ENCODE data around the gene ARL6IP6.

The ARL6IP6 gene

DNA sequence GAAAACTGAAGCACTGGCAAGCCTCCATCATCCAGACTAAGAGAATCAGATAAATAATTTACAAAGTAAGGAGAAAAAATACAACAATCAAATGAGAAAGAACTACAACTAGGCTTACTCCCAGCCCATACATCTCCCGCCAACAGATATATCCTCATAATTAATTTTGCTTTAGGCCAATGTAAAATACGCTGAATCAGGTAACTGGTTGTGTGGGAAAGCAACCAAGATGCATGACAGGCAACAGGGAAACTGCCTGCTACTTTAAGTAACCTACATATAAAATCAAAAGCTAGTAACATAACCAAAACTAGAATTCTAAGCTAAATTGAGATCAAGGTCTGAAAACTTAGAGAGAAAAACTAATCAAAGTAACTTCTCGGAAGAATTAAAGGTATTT is 22.7 kb upstream of the ARL6IP6 start:
- H3K9me3 ChIP-seq (ENCODE audit: insufficient read depth, low read depth, low read length): no peaks in the 10 kb centered on the region
- no peak overlapping the region for H2AFZ ChIP-seq (ENCODE audit: low read length)
- no peak overlapping the region for H3K4me3 ChIP-seq (ENCODE audit: low read length, poor library complexity, severe bottlenecking)
- no peaks in the 10 kb centered on the region for H3K27me3 ChIP-seq (ENCODE audit: insufficient read depth, low read length, poor library complexity, severe bottlenecking)
- TF ChIP-seq, protein P1, sequence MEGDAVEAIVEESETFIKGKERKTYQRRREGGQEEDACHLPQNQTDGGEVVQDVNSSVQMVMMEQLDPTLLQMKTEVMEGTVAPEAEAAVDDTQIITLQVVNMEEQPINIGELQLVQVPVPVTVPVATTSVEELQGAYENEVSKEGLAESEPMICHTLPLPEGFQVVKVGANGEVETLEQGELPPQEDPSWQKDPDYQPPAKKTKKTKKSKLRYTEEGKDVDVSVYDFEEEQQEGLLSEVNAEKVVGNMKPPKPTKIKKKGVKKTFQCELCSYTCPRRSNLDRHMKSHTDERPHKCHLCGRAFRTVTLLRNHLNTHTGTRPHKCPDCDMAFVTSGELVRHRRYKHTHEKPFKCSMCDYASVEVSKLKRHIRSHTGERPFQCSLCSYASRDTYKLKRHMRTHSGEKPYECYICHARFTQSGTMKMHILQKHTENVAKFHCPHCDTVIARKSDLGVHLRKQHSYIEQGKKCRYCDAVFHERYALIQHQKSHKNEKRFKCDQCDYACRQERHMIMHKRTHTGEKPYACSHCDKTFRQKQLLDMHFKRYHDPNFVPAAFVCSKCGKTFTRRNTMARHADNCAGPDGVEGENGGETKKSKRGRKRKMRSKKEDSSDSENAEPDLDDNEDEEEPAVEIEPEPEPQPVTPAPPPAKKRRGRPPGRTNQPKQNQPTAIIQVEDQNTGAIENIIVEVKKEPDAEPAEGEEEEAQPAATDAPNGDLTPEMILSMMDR (conservative IDR thresholded peaks at IDR 0.05; ENCODE audit: low read length): no peak
- no peak for TF ChIP-seq EZH2phosphoT487 (IDR thresholded peaks at IDR 0.05; ENCODE audit: borderline replicate concordance)
- no peaks in the 10 kb centered on the region for H3K4me1 ChIP-seq (ENCODE audit: insufficient read depth, low read length, poor library complexity, severe bottlenecking)
- peaks cover 39% of the 10 kb centered on the region for H3K36me3 ChIP-seq (ENCODE audit: insufficient read depth, low read length)
- H4K20me1 ChIP-seq (ENCODE audit: insufficient read depth, low read length, poor library complexity, severe bottlenecking): peaks cover 74% of the 10 kb centered on the region
- no peaks in the 10 kb centered on the region for H3F3A ChIP-seq (ENCODE audit: low read depth)
- H3K79me2 ChIP-seq (ENCODE audit: insufficient read depth, low read length): peaks cover 73% of the 10 kb centered on the region
- no peak overlapping the region for H3K9ac ChIP-seq (ENCODE audit: low read depth, low read length, poor library complexity, severe bottlenecking)
- H3K4me2 ChIP-seq (ENCODE audit: low read depth, low read length, poor library complexity, severe bottlenecking): no peak overlapping the region
- no peaks in the 10 kb centered on the region for H3K9me2 ChIP-seq (replicated peaks; ENCODE audit: low read depth, low read length)

DNA sequence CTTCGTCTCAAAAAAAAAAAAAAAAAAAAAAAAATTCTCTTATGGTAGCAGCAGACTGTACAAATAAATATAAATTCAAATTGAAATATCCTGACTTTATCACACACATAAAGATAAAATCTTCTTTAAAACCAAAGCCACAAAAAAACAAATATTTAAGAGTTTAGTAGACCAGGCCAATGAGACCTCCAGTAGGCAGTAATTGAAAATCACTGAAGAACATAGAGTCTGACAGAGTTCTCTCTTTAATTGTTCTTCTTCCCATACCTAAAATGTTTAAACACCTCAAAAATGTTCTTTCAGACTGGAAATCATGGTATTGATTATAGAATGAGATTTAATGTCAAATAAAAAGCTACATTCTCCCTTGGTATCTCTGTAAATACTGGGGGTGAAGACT is 21.9 kb upstream of the ARL6IP6 start:
- Histone ChIP-seq H3K4me3 (ENCODE audit: low read length, poor library complexity, severe bottlenecking) (no peak overlapping the region), H3K79me2 (ENCODE audit: insufficient read depth, low read length) (peaks cover 79% of the 10 kb centered on the region), H3K36me3 (ENCODE audit: insufficient read depth, low read length) (peaks cover 40% of the 10 kb centered on the region)

DNA sequence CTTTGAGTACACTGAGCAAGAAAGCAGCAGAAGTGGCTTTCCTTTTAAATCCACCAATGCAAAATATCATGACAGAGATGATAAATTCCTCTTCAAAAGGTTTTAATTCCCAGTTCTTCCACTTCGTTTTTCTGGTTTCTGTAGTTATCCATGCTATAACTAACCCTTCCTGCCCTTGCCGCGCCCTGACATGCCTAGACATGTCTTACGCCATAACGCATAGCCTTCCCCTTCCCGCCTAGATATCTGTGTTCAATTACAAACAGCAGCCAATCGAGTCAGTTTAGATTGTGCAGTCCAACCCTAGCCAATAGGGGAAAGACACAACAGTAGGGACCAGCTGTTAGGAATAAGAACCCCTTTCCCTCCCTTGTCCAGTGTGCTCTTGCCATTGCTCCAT is 17.2 kb upstream of the ARL6IP6 start:
- H3K4me3 ChIP-seq (ENCODE audit: low read length, poor library complexity, severe bottlenecking): no peak overlapping the region
- peaks cover 99% of the 10 kb centered on the region for H3K79me2 ChIP-seq (ENCODE audit: insufficient read depth, low read length)
- TF ChIP-seq, protein P1 (conservative IDR thresholded peaks at IDR 0.05; ENCODE audit: low read length): no peak
- TF ChIP-seq EZH2phosphoT487 (IDR thresholded peaks at IDR 0.05; ENCODE audit: borderline replicate concordance): no peak
- H3K9me3 ChIP-seq (ENCODE audit: insufficient read depth, low read depth, low read length): no peaks in the 10 kb centered on the region
- peaks cover 23% of the 10 kb centered on the region; the same call in 1 of the 2 replicates for H3K36me3 ChIP-seq (ENCODE audit: insufficient read depth, low read length)
- H2AFZ ChIP-seq (ENCODE audit: low read length): no peak overlapping the region
- H3K9me2 ChIP-seq (replicated peaks; ENCODE audit: low read depth, low read length): no peaks in the 10 kb centered on the region
- no peaks in the 10 kb centered on the region for H3F3A ChIP-seq (ENCODE audit: low read depth)
- H4K20me1 ChIP-seq (ENCODE audit: insufficient read depth, low read length, poor library complexity, severe bottlenecking): peaks cover 93% of the 10 kb centered on the region
- H3K4me1 ChIP-seq (ENCODE audit: insufficient read depth, low read length, poor library complexity, severe bottlenecking): no peaks in the 10 kb centered on the region
- no peak overlapping the region for H3K4me2 ChIP-seq (ENCODE audit: low read depth, low read length, poor library complexity, severe bottlenecking)
- no peaks in the 10 kb centered on the region for H3K27me3 ChIP-seq (ENCODE audit: insufficient read depth, low read length, poor library complexity, severe bottlenecking)
- H3K9ac ChIP-seq (ENCODE audit: low read depth, low read length, poor library complexity, severe bottlenecking): no peak overlapping the region

More for the DNA sequence above, 21.9 kb upstream of the ARL6IP6 start:
- no peaks in the 10 kb centered on the region for H3K4me1 ChIP-seq (ENCODE audit: insufficient read depth, low read length, poor library complexity, severe bottlenecking)
- H3K9me3 ChIP-seq (ENCODE audit: insufficient read depth, low read depth, low read length): no peaks in the 10 kb centered on the region
- H3F3A ChIP-seq (ENCODE audit: low read depth): no peaks in the 10 kb centered on the region
- no peak for TF ChIP-seq EZH2phosphoT487 (IDR thresholded peaks at IDR 0.05; ENCODE audit: borderline replicate concordance)
- TF ChIP-seq, protein P1 (conservative IDR thresholded peaks at IDR 0.05; ENCODE audit: low read length): no peak
- no peaks in the 10 kb centered on the region for H3K9me2 ChIP-seq (replicated peaks; ENCODE audit: low read depth, low read length)
- H3K9ac ChIP-seq (ENCODE audit: low read depth, low read length, poor library complexity, severe bottlenecking): no peak overlapping the region
- peaks cover 77% of the 10 kb centered on the region for H4K20me1 ChIP-seq (ENCODE audit: insufficient read depth, low read length, poor library complexity, severe bottlenecking)
- H3K4me2 ChIP-seq (ENCODE audit: low read depth, low read length, poor library complexity, severe bottlenecking): no peak overlapping the region
- H2AFZ ChIP-seq (ENCODE audit: low read length): no peak overlapping the region
- no peaks in the 10 kb centered on the region for H3K27me3 ChIP-seq (ENCODE audit: insufficient read depth, low read length, poor library complexity, severe bottlenecking)
